Left ventricle myocardium inferior (tissue), 1 donor: ENCODE results near the gene WDR76. TPM values are rescaled to one million over a fixed set of nuclear protein-coding genes. Genes with fewer than 3 reads are reported as not detected.
A peak's percentile ranks its signal among the peaks of the same experiment; 100 is the strongest.

Experiments used
- DNase-seq: peaks from one replicate; pipeline ENCODE4 v3.0.0-alpha.2; 2020
- H3K27ac ChIP-seq: fragments of 200-600 bp; replicated peaks from 2 replicates; pipeline ENCODE4 v1.8.0; 2021
- H3K27me3 ChIP-seq: fragments of 200-600 bp; 2 replicates; pipeline ENCODE4 v1.8.0; 2021; ENCODE audit warnings: low read depth
- H3K36me3 ChIP-seq: fragments of 200-600 bp; 2 replicates; pipeline ENCODE4 v1.8.0; 2021
- H3K4me1 ChIP-seq: fragments of 200-600 bp; 2 replicates; pipeline ENCODE4 v1.8.0; 2021
- H3K4me3 ChIP-seq: fragments of 200-600 bp; 2 replicates; pipeline ENCODE4 v1.8.0; 2021; ENCODE audit warnings: mild to moderate bottlenecking, moderate library complexity
- H3K9me3 ChIP-seq: fragments of 200-600 bp; replicated peaks from 2 replicates; pipeline ENCODE4 v1.8.0; 2021
- intact Hi-C: fragments of 100-400 bp; cut with micrococcal nuclease; formaldehyde crosslinking; loops from one replicate; pipeline ENCODE4 v1.11.0; 2022
- total RNA-seq: library from RNA; stranded (reverse); fragmentation: NEBNext Ultra II Directional; extraction: Animal tissue kit (Norgen Biotek cat#: 25700); gene quantifications from one replicate; pipeline ENCODE4 v1.2.1, GENCODE V29; 2021
- TF ChIP-seq, protein P1 (sequence below): fragments of 200-600 bp; IDR thresholded peaks from 2 replicates; pipeline ENCODE4 v1.8.0; 2021; ENCODE audit warnings: antibody characterized with exemption, mild to moderate bottlenecking, borderline replicate concordance
- donor health status: DM: no; HTN: yes; CAD: no; lungs with severe emphysema.

Gene WDR76
- total RNA-seq, 1 donor from 2014 or later = 1.8 TPM

DNA sequence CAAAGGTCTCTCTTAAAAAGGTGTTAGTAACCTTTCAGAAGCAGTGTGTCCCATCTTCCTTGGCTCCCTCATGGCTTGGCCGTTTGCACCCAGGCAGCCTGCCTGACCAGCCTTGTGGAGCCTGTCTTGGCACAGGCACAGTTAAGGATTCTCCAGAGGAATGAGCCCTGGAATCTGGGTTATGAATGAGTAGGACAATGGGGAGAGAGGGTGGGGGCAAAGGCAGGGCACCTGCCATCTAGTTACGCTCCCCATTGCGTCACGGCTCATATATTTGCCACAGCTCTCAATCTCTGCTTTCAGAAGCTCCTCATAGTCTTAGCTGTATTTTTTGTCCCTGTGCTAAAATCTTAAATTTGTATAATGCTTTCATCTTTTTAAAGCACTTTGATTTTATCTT lies 50.6 kb downstream of the WDR76 start:
- Histone ChIP-seq H3K27ac (peak overlapping the region; percentile 93), H3K4me1 (peaks cover 65% of the 10 kb centered on the region), H3K4me3 (peak overlapping the region; percentile 71), H3K27me3 (no peaks in the 10 kb centered on the region), H3K9me3 (no peaks in the 10 kb centered on the region), H3K36me3 (peaks cover 16% of the 10 kb centered on the region)
- TF ChIP-seq, protein P1, sequence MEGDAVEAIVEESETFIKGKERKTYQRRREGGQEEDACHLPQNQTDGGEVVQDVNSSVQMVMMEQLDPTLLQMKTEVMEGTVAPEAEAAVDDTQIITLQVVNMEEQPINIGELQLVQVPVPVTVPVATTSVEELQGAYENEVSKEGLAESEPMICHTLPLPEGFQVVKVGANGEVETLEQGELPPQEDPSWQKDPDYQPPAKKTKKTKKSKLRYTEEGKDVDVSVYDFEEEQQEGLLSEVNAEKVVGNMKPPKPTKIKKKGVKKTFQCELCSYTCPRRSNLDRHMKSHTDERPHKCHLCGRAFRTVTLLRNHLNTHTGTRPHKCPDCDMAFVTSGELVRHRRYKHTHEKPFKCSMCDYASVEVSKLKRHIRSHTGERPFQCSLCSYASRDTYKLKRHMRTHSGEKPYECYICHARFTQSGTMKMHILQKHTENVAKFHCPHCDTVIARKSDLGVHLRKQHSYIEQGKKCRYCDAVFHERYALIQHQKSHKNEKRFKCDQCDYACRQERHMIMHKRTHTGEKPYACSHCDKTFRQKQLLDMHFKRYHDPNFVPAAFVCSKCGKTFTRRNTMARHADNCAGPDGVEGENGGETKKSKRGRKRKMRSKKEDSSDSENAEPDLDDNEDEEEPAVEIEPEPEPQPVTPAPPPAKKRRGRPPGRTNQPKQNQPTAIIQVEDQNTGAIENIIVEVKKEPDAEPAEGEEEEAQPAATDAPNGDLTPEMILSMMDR = no peak
- intact Hi-C loops = no loop called here
- DNase-seq = no peak

DNA sequence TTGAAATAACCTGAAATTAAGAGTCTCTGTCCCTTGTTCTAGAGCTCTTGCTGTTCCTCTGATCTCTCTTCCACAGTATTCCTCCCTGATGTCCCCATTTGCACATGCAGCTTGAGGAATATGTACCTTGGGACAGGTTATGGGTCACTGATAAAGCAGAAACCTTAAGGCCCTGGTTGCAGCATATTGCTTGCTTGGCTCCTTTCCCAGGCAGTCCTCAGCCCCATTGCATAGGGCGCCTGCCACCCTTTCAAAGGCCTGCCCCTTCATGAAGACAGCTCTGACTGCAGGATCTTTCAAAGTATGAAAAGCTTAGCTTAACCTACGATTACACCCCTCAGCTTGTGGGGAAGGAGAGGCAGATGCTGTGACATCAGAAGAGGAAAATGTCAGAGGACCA lies 51.6 kb downstream of the WDR76 start:
- Histone ChIP-seq H3K9me3 (no peaks in the 10 kb centered on the region), H3K36me3 (peaks cover 8% of the 10 kb centered on the region), H3K27me3 (no peaks in the 10 kb centered on the region), H3K4me3 (peak overlapping the region; percentile 71), H3K4me1 (peaks cover 54% of the 10 kb centered on the region), H3K27ac (peak overlapping the region; percentile 93)
- intact Hi-C loops = no loop called here
- no peak for DNase-seq
- TF ChIP-seq, protein P1 = no peak

DNA sequence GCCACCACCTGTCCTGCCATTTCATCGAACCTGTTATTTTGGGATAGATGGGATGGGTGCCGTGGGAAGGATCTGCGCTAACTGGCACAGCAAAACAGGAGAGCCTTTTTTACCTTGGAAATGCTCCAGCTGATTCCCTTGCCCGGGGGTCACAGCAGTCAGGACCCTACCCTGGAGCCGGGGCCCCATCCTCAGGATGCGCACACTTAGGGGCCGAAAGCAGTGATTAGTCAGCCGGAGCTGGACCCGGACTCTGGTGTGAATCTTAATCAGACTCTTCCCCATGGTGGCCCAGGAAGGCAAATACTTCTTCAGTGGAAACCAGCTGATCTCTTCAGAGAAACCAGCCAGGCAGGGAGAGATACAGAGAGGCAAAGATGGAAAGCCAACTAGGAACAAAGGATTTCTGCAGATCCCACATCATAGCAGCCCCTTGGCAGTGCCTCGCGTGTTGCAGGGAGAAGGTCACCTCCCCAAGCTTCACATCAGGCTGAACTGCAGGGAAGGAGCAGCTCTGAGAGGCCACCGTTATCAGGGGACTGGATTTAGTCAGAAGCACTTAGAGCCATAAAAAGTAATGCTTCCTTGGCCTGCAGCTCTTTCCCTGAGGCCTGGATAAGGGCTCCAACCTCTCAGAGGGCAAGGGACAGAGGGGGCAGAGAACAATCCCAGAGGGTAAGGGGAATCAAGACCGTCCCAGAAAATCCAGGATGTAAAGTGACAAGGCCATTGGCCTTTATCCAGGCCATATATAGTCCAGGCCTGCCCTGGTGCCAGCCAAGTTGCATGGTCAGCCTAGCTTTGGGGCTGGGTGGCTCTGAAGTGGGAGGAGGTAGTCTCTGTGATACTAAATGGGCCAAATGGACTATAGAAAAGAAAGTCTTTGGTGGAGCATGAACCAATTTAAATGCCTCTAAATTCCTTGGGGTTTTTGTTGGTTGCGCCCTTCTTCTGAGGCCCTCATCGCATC lies 52.9 kb downstream of the WDR76 start:
- H3K4me1 ChIP-seq = peaks cover 45% of the 10 kb centered on the region
- TF ChIP-seq, protein P1 = no peak
- peak overlapping the region; percentile 71 for H3K4me3 ChIP-seq
- no peaks in the 10 kb centered on the region for H3K36me3 ChIP-seq
- H3K27me3 ChIP-seq = no peaks in the 10 kb centered on the region
- H3K9me3 ChIP-seq = no peaks in the 10 kb centered on the region
- DNase-seq = peak; percentile 54
- peak overlapping the region; percentile 93 for H3K27ac ChIP-seq
- intact Hi-C loops = no loop called here

DNA sequence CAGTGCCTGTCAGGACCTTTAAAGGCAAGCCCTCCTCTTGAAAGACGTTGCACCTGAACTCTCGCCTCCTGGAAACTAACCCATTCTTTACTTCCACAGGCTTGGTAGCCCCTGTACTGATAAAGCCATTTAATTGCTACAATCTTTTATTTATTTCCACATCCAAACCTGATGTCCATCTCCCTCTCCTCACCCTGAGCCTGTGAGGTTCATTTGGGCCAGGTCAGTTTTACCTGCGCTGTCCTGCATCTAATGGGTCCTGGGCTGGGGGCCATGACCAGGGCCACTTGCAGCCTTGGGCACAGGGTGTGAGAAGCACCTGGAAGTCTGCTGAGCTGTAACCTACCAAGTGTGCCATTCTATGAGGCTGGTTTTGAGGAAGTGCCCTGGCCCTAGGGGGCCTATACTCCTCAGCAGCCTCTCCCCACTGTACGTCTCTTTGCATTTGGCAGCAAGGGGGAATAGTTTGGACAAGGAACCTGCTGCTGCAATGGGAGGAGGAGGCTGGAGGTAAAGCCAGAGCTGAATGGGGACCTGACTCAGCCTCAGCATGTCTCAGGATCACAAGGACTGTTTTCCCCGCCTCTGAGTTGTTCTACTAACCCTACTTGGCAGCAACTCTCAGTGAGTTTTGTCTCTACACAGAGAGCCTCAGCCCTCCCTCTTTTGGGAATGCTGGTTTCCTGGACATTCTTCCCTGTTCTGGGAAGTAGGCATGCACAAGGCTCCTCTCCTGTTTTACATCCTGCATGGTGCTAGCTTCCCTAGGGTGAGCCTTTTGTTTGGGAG lies 53.8 kb downstream of the WDR76 start:
- Histone ChIP-seq H3K4me3 (peak overlapping the region; percentile 71), H3K9me3 (no peaks in the 10 kb centered on the region), H3K27ac (peak overlapping the region; percentile 93), H3K36me3 (no peaks in the 10 kb centered on the region), H3K4me1 (peaks cover 36% of the 10 kb centered on the region), H3K27me3 (no peaks in the 10 kb centered on the region)
- TF ChIP-seq, protein P1 = no peak
- DNase-seq = no peak
- intact Hi-C loops = no loop called here

DNA sequence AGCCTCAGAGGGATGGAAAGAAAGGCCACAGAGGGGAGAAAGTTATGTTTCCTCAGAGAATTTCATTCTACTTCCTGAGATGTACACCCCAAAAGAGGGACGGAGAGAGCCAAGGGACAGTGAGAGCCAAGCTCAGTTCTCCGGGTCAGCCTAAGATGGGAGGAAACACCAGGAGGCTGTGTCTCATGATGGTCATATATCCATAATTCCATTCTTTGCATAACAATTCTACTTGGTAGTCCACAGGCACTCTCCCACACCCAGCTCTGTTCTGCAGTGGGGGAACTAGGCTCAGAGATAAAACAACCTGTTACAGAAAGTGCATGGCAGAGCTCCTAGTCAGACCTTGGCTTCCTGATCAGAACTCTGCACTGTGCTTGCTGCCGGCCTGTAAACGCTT lies 54.4 kb downstream of the WDR76 start:
- intact Hi-C loops = no loop called here
- peak overlapping the region; percentile 93 for H3K27ac ChIP-seq

More for the DNA sequence above, 54.4 kb downstream of the WDR76 start:
- Histone ChIP-seq H3K27me3 (no peaks in the 10 kb centered on the region), H3K4me1 (peaks cover 31% of the 10 kb centered on the region), H3K9me3 (no peaks in the 10 kb centered on the region), H3K36me3 (no peaks in the 10 kb centered on the region), H3K4me3 (no peak overlapping the region)
- DNase-seq = no peak
- TF ChIP-seq, protein P1 = no peak
